ENCODE data around the gene CDK19. TPM values are rescaled to one million over a fixed set of nuclear protein-coding genes. Genes with fewer than 3 reads are reported as not detected.
A peak's percentile ranks its signal among the peaks of the same experiment; 100 is the strongest.

Gene CDK19
- total and polyA plus RNA-seq, 2 of the 13 experiments (the other 11 are each of a cell fraction or from before 2014, with no cell fraction given), result 13.4 to 27.0 TPM

DNA sequence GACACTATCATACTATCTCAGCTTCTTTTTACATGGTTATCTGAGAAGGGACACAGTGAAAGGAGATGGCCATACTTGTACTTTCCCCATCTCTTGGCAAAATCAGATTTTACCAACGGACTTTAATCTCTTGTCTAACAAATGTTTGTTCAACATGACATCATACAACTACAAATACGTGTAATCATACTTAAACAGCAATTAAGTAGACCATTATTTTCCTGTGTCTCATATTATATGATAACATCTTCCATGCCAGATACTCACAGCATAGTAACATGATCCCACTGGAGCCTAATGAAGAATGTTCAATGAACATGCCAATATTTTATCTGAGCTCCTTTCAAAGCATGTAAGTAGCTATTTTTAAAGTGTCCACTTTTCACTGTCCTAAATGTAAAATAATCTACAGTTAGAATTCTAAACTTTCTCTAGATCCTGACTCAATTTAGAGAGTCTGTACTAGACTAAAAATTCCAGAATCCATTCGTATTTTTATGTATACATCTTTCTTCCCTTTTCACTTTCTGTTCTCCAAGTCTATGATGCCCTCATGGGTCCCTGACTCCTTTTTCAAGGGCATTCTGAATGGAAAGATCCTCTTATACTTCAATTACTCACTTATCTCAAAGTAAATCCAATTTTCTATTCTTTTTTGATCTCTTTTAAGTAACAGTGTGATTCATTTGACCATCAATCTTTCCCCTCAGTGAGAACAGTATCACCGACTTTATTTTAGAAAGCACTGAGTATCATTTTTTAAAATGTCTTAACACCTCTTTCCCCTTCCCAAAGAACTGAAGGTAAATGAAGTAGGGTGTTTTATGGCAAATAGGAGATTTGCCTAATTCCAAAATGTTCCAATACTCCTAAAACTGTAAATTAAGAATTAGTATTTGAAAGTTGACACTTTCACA, 133.5 kb downstream of the CDK19 start (continued):
- TF ChIP-seq ZNF850 (CRISPR knock-in tag; conservative IDR thresholded peaks at IDR 0.05) (no peak), ZNF572 (CRISPR knock-in tag; IDR thresholded peaks at IDR 0.05) (no peak), ELF1 (CRISPR knock-in tag; IDR thresholded peaks at IDR 0.05) (no peak), ZNF292 (CRISPR knock-in tag; IDR thresholded peaks at IDR 0.05; ENCODE audit: borderline replicate concordance, low read depth) (no peak), SP2 (CRISPR knock-in tag; IDR thresholded peaks at IDR 0.05) (no peak), U2AF1 (optimal IDR thresholded peaks at IDR 0.05; ENCODE audit: low read depth, low read length) (no peak), MIER2 (CRISPR knock-in tag; IDR thresholded peaks at IDR 0.05) (no peak), FOXA1 (IDR thresholded peaks at IDR 0.05) (no peak), FOXA1 (CRISPR knock-in tag; IDR thresholded peaks at IDR 0.05) (peak; percentile 38; the same call in 1 of the 2 replicates), JUND (CRISPR knock-in tag; IDR thresholded peaks at IDR 0.05) (peak; percentile 78), MED1 (CRISPR knock-in tag; IDR thresholded peaks at IDR 0.05) (peak; percentile 67), RBFOX2 (IDR thresholded peaks at IDR 0.05; ENCODE audit: low read depth, low read length) (no peak), ZNF460 (CRISPR knock-in tag; IDR thresholded peaks at IDR 0.05; ENCODE audit: borderline replicate concordance) (no peak), NCOR1 (IDR thresholded peaks at IDR 0.05; ENCODE audit: borderline replicate concordance, low read length) (peak; percentile 34; the same call in 1 of the 2 replicates), JUN (CRISPR knock-in tag; IDR thresholded peaks at IDR 0.05) (0 out of 2 replicates have a peak, but pooled peaks have one; percentile 61), MIER3 (CRISPR knock-in tag; IDR thresholded peaks at IDR 0.05; ENCODE audit: borderline replicate concordance) (no peak), ZNF331 (CRISPR knock-in tag; IDR thresholded peaks at IDR 0.05) (no peak), GFI1 (CRISPR knock-in tag; IDR thresholded peaks at IDR 0.05; ENCODE audit: borderline replicate concordance) (peak; percentile 77; the same call in 1 of the 2 replicates), SOX5 (CRISPR knock-in tag; IDR thresholded peaks at IDR 0.05; ENCODE audit: borderline replicate concordance) (peak; percentile 51; the same call in 1 of the 2 replicates), MIXL1 (CRISPR knock-in tag; IDR thresholded peaks at IDR 0.05) (peak; percentile 53; the same call in 1 of the 2 replicates), LCORL (IDR thresholded peaks at IDR 0.05) (peak; percentile 61; the same call in 1 of the 2 replicates), LCORL (CRISPR knock-in tag; IDR thresholded peaks at IDR 0.05) (no peak; the same call in 1 of the 2 replicates), ZZZ3 (CRISPR knock-in tag; IDR thresholded peaks at IDR 0.05; ENCODE audit: borderline replicate concordance) (no peak), PPARG (CRISPR knock-in tag; conservative IDR thresholded peaks at IDR 0.05) (0 out of 2 replicates have a peak, but pooled peaks have one; percentile 44), HDAC1 (CRISPR knock-in tag; IDR thresholded peaks at IDR 0.05) (peak; percentile 38; the same call in 1 of the 2 replicates), PLRG1 (conservative IDR thresholded peaks at IDR 0.05) (no peak)
- TF ChIP-seq, protein P1, sequence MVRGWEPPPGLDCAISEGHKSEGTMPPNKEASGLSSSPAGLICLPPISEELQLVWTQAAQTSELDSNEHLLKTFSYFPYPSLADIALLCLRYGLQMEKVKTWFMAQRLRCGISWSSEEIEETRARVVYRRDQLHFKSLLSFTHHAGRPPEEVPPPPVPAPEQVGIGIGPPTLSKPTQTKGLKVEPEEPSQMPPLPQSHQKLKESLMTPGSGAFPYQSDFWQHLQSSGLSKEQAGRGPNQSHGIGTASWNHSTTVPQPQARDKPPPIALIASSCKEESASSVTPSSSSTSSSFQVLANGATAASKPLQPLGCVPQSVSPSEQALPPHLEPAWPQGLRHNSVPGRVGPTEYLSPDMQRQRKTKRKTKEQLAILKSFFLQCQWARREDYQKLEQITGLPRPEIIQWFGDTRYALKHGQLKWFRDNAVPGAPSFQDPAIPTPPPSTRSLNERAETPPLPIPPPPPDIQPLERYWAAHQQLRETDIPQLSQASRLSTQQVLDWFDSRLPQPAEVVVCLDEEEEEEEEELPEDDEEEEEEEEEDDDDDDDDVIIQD (CRISPR knock-in tag; IDR thresholded peaks at IDR 0.05; ENCODE audit: low read depth), result peak; percentile 78; the same call in 1 of the 2 replicates
- TF ChIP-seq, protein P2, sequence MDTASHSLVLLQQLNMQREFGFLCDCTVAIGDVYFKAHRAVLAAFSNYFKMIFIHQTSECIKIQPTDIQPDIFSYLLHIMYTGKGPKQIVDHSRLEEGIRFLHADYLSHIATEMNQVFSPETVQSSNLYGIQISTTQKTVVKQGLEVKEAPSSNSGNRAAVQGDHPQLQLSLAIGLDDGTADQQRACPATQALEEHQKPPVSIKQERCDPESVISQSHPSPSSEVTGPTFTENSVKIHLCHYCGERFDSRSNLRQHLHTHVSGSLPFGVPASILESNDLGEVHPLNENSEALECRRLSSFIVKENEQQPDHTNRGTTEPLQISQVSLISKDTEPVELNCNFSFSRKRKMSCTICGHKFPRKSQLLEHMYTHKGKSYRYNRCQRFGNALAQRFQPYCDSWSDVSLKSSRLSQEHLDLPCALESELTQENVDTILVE (CRISPR knock-in tag; IDR thresholded peaks at IDR 0.05), result no peak
- TF ChIP-seq, protein P3, sequence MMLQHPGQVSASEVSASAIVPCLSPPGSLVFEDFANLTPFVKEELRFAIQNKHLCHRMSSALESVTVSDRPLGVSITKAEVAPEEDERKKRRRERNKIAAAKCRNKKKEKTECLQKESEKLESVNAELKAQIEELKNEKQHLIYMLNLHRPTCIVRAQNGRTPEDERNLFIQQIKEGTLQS (CRISPR knock-in tag; IDR thresholded peaks at IDR 0.05), result peak; percentile 89
- TF ChIP-seq, protein P4, sequence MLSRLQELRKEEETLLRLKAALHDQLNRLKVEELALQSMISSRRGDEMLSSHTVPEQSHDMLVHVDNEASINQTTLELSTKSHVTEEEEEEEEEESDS (CRISPR knock-in tag; IDR thresholded peaks at IDR 0.05; ENCODE audit: borderline replicate concordance), result no peak

Measured in HepG2 (cell line).